Neural progenitor cell (in vitro differentiated cells): ENCODE measurements around the gene GPR31. TPM values are rescaled to one million over a fixed set of nuclear protein-coding genes. Genes with fewer than 3 reads are reported as not detected.

Source experiments
- DNase-seq: peaks from one replicate; pipeline ENCODE4 v3.0.0-alpha.2; 2016; ENCODE audit warnings: low spot score
- H2AFZ ChIP-seq: fragments of 200-600 bp; sonication (generic); replicated peaks from 2 replicates; pipeline ENCODE4 v1.6.1; 2016; ENCODE audit warnings: antibody characterized with exemption
- H3F3A ChIP-seq: fragments of 200-600 bp; sonication (generic); 2 replicates; pipeline ENCODE4 v1.6.1; 2016; ENCODE audit warnings: antibody characterized with exemption, low read depth
- H3K27ac ChIP-seq: fragments of 200-600 bp; sonication (generic); 2 replicates; pipeline ENCODE4 v1.5.1; 2016; ENCODE audit warnings: mild to moderate bottlenecking
- H3K27me3 ChIP-seq: fragments of 200-600 bp; sonication (generic); 2 replicates; pipeline ENCODE4 v1.6.1; 2016; ENCODE audit warnings: mild to moderate bottlenecking, moderate library complexity
- H3K36me3 ChIP-seq: fragments of 200-600 bp; sonication (generic); 2 replicates; pipeline ENCODE4 v1.5.1; 2016
- H3K4me1 ChIP-seq: fragments of 200-600 bp; sonication (generic); 2 replicates; pipeline ENCODE4 v1.6.1; 2016; ENCODE audit warnings: mixed run types
- H3K4me2 ChIP-seq: fragments of 200-600 bp; sonication (generic); 2 replicates; pipeline ENCODE4 v1.6.1; 2016
- H3K4me3 ChIP-seq: fragments of 200-600 bp; sonication (generic); 2 replicates; pipeline ENCODE4 v1.5.1; 2016
- H3K79me2 ChIP-seq: fragments of 200-600 bp; sonication (generic); 2 replicates; pipeline ENCODE4 v1.6.1; 2016; ENCODE audit warnings: low read depth
- H3K9ac ChIP-seq: fragments of 200-600 bp; sonication (generic); 2 replicates; pipeline ENCODE4 v1.6.1; 2016
- H3K9me3 ChIP-seq: fragments of 200-600 bp; sonication (generic); 2 replicates; pipeline ENCODE4 v1.5.1; 2016; ENCODE audit warnings: low read depth
- H4K20me1 ChIP-seq: fragments of 200-600 bp; sonication (generic); 2 replicates; pipeline ENCODE4 v1.6.1; 2016; ENCODE audit warnings: low read depth
- H3K27ac Mint-ChIP-seq: 3 replicates; pipeline ENCODE4 v1.8.0; 2021; ENCODE audit warnings: mixed read lengths
- H3K27me3 Mint-ChIP-seq: 2 replicates; pipeline ENCODE4 v1.8.0; 2022; ENCODE audit warnings: low read depth, mild to moderate bottlenecking, inconsistent platforms, moderate library complexity, mixed read lengths; ENCODE audit not compliant: insufficient read depth
- H3K36me3 Mint-ChIP-seq: 3 replicates; pipeline ENCODE4 v1.8.0; 2021; ENCODE audit warnings: mixed read lengths
- H3K4me1 Mint-ChIP-seq: 3 replicates; pipeline ENCODE4 v1.8.0; 2021; ENCODE audit warnings: mixed read lengths
- H3K4me3 Mint-ChIP-seq: 3 replicates; pipeline ENCODE4 v1.8.0; 2021; ENCODE audit warnings: mild to moderate bottlenecking, moderate library complexity, mixed read lengths
- H3K9me3 Mint-ChIP-seq: 3 replicates; pipeline ENCODE4 v1.8.0; 2020; ENCODE audit warnings: mixed read lengths
- CTCF ChIP-seq: fragments of 200-600 bp; sonication (generic); IDR thresholded peaks from 2 replicates; pipeline ENCODE4 v1.5.1; 2017; ENCODE audit warnings: antibody characterized with exemption, mild to moderate bottlenecking
- EZH2 ChIP-seq: fragments of 200-600 bp; sonication (generic); IDR thresholded peaks from 2 replicates; pipeline ENCODE4 v1.6.1; 2017; ENCODE audit warnings: antibody characterized with exemption, mild to moderate bottlenecking, moderate library complexity
- EZH2phosphoT487 ChIP-seq: fragments of 200-600 bp; sonication (generic); IDR thresholded peaks from 2 replicates; pipeline ENCODE4 v1.6.1; 2017; ENCODE audit warnings: antibody characterized with exemption
- total RNA-seq: library from RNA; depleted of rRNA; stranded (reverse); fragments of >200 nt; gene quantifications from 2 replicates; pipeline ENCODE4 v1.2.3, GENCODE V29; 2015; ENCODE audit warnings: low replicate concordance

GPR31 gene
- total RNA-seq, 1 donor from 2014 or later, result not detected

- Histone ChIP-seq H3K27me3 (no peaks in the 10 kb centered on the region), H3F3A (peaks cover 6% of the 10 kb centered on the region), H3K36me3 (no peaks in the 10 kb centered on the region), H4K20me1 (no peaks in the 10 kb centered on the region), H3K4me3 (no peak overlapping the region), H3K27ac (no peak overlapping the region), H3K9me3 (no peaks in the 10 kb centered on the region), H3K4me2 (no peak overlapping the region), H3K9ac (no peak overlapping the region), H3K79me2 (no peaks in the 10 kb centered on the region), H3K4me1 (peaks cover 14% of the 10 kb centered on the region), H2AFZ (no peak overlapping the region)
- H3K9me3 Mint-ChIP-seq, result no peaks in the 10 kb centered on the region
- H3K36me3 Mint-ChIP-seq, result no peaks in the 10 kb centered on the region
- peaks cover 21% of the 10 kb centered on the region for H3K4me1 Mint-ChIP-seq
- no peak overlapping the region for H3K27ac Mint-ChIP-seq
- TF ChIP-seq EZH2phosphoT487 (no peak), EZH2 (no peak), CTCF (no peak)
- H3K4me3 Mint-ChIP-seq, result no peak overlapping the region
- peaks cover 6% of the 10 kb centered on the region for H3K27me3 Mint-ChIP-seq
- DNase-seq, result no peak
Measured at GRCh38 chr6:167137081-167137480, 20.7 kb downstream of the GPR31 start.

- Mint-ChIP-seq H3K9me3 (no peaks in the 10 kb centered on the region), H3K27ac (no peak overlapping the region), H3K4me1 (peaks cover 17% of the 10 kb centered on the region), H3K36me3 (no peaks in the 10 kb centered on the region), H3K27me3 (peaks cover 6% of the 10 kb centered on the region), H3K4me3 (no peak overlapping the region)
- Histone ChIP-seq H3K79me2 (no peaks in the 10 kb centered on the region), H2AFZ (no peak overlapping the region), H3K4me3 (no peak overlapping the region), H3K4me1 (peaks cover 13% of the 10 kb centered on the region), H3F3A (peaks cover 6% of the 10 kb centered on the region), H3K27me3 (no peaks in the 10 kb centered on the region), H3K9me3 (no peaks in the 10 kb centered on the region), H3K4me2 (no peak overlapping the region), H3K27ac (no peak overlapping the region), H3K9ac (no peak overlapping the region), H4K20me1 (no peaks in the 10 kb centered on the region), H3K36me3 (no peaks in the 10 kb centered on the region)
- TF ChIP-seq CTCF (no peak), EZH2 (no peak), EZH2phosphoT487 (no peak)
- DNase-seq, result no peak
Measured at GRCh38 chr6:167136376-167136775, 21.4 kb downstream of the GPR31 start.

- Histone ChIP-seq H3K36me3 (no peaks in the 10 kb centered on the region), H3K4me2 (no peak overlapping the region), H3K4me3 (no peak overlapping the region), H2AFZ (no peak overlapping the region), H3K9ac (no peak overlapping the region), H3K79me2 (no peaks in the 10 kb centered on the region), H3K27me3 (no peaks in the 10 kb centered on the region), H3F3A (no peaks in the 10 kb centered on the region), H3K27ac (no peak overlapping the region), H3K9me3 (no peaks in the 10 kb centered on the region), H4K20me1 (no peaks in the 10 kb centered on the region), H3K4me1 (no peaks in the 10 kb centered on the region)
- H3K4me3 Mint-ChIP-seq, result no peak overlapping the region
- H3K27me3 Mint-ChIP-seq, result peaks cover 6% of the 10 kb centered on the region
- peaks cover 5% of the 10 kb centered on the region for H3K4me1 Mint-ChIP-seq
- no peak for TF ChIP-seq CTCF
- no peak for TF ChIP-seq EZH2
- TF ChIP-seq EZH2phosphoT487, result no peak
- H3K27ac Mint-ChIP-seq, result no peak overlapping the region
- DNase-seq, result no peak
- no peaks in the 10 kb centered on the region for H3K36me3 Mint-ChIP-seq
- H3K9me3 Mint-ChIP-seq, result no peaks in the 10 kb centered on the region
Measured at GRCh38 chr6:167134448-167135328, 23.1 kb downstream of the GPR31 start.
